PC-9 (cell line): ENCODE results near the gene ATAD3C.
"Not testable (repeated sequence)": the region's sequence is repeated elsewhere in the genome, so short reads cannot be mapped to it uniquely, and the experiment has no call there.

ENCODE experiments used
- CTCF ChIP-seq: fragments of 200-600 bp; sonication (generic); conservative IDR thresholded peaks from 2 replicates; pipeline ENCODE4 v1.6.1; 2017; ENCODE audit warnings: mixed run types, antibody characterized with exemption, mild to moderate bottlenecking, moderate library complexity
- EZH2 ChIP-seq: fragments of 200-600 bp; sonication (generic); IDR thresholded peaks from 2 replicates; pipeline ENCODE4 v1.8.0; 2017; ENCODE audit warnings: antibody characterized with exemption, low read depth

DNA sequence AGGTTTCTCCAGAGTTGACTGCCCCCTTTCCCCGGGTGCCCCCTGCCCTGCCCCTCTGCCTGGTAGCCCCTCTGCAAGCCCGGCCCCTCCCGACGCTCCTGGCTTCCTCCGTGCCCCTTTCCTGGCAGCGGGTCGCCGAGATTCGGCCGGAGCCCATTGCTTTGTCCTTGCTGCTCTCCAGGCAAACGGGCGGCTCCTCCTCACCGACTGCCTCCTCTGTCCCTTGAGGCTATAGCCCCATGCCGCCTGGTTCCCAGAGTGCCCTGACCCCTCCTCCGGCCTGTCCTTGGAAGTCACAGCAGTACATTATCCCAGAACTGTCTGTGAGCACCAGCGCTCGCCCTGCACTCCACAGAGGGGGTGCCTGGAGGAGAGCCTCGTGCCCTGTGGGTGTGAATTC is 64.2 kb downstream of the ATAD3C start:
- not testable (repeated sequence) for TF ChIP-seq CTCF, EZH2
